Measurements from ENCODE around the gene FAM177A1.

DNA sequence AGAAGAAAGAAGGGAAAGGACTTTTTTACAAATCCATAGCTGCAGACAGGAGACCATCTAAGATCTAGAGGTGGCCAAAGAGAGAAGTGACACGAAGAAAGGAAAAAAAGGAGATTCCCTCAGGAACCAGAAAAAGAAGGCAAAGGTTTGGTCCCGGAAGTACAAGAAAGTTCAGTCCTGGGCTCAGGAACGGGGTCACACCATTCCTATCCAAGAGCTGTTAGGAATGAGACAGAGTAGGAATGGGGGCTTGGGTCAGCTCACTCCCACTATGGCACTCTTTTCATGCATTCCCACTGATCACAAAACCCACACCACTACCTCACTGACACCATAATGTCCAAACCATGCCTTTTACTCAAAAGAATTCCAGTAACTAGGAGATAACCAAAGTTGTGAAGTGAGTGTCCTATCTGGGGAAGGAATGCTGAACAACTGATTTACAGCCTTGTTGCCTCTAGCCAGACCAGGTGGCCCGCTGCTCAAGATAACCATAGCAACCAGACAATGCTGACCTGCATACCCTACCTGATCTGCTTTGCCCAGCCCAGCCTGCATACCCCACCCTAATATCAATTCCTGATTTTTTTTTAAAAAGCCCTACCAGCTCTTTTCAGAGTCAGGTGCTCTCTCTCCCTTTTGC, 67.4 kb downstream of the FAM177A1 start:
- TF ChIP-seq KDM5A (IDR thresholded peaks at IDR 0.05) (no peak), POLR2A (IDR thresholded peaks at IDR 0.05; ENCODE audit: low read length) (no peak), CBX2 (IDR thresholded peaks at IDR 0.05; ENCODE audit: borderline replicate concordance, low read depth) (no peak), EHMT2 (IDR thresholded peaks at IDR 0.05; ENCODE audit: low read depth) (no peak), NR3C1 (IDR thresholded peaks at IDR 0.05) (no peak), RAD21 (conservative IDR thresholded peaks at IDR 0.05 in 1 of 2, IDR thresholded peaks at IDR 0.05 in 1 of 2) (no peak), PHF8 (IDR thresholded peaks at IDR 0.05; ENCODE audit: borderline replicate concordance, low read depth) (no peak), POLR2AphosphoS2 (conservative IDR thresholded peaks at IDR 0.05; ENCODE audit: low read length) (no peak), MYC (IDR thresholded peaks at IDR 0.05; ENCODE audit: borderline replicate concordance, low read length) (no peak)
- TF ChIP-seq, protein P1, sequence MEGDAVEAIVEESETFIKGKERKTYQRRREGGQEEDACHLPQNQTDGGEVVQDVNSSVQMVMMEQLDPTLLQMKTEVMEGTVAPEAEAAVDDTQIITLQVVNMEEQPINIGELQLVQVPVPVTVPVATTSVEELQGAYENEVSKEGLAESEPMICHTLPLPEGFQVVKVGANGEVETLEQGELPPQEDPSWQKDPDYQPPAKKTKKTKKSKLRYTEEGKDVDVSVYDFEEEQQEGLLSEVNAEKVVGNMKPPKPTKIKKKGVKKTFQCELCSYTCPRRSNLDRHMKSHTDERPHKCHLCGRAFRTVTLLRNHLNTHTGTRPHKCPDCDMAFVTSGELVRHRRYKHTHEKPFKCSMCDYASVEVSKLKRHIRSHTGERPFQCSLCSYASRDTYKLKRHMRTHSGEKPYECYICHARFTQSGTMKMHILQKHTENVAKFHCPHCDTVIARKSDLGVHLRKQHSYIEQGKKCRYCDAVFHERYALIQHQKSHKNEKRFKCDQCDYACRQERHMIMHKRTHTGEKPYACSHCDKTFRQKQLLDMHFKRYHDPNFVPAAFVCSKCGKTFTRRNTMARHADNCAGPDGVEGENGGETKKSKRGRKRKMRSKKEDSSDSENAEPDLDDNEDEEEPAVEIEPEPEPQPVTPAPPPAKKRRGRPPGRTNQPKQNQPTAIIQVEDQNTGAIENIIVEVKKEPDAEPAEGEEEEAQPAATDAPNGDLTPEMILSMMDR (IDR thresholded peaks at IDR 0.05) = no peak
- TF ChIP-seq, protein P2, sequence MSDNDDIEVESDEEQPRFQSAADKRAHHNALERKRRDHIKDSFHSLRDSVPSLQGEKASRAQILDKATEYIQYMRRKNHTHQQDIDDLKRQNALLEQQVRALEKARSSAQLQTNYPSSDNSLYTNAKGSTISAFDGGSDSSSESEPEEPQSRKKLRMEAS (IDR thresholded peaks at IDR 0.05) = no peak
- TF ChIP-seq, protein P3, sequence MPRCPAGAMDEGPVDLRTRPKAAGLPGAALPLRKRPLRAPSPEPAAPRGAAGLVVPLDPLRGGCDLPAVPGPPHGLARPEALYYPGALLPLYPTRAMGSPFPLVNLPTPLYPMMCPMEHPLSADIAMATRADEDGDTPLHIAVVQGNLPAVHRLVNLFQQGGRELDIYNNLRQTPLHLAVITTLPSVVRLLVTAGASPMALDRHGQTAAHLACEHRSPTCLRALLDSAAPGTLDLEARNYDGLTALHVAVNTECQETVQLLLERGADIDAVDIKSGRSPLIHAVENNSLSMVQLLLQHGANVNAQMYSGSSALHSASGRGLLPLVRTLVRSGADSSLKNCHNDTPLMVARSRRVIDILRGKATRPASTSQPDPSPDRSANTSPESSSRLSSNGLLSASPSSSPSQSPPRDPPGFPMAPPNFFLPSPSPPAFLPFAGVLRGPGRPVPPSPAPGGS (IDR thresholded peaks at IDR 0.05) = no peak
